Heart right ventricle (tissue), 16 donors: ENCODE measurements around the gene PROM2. TPM values are rescaled to one million over a fixed set of nuclear protein-coding genes. Genes with fewer than 3 reads are reported as not detected.

Experiments used
- ATAC-seq, 8 donors: fragments of 200-7000 bp; cut with Tn5 transposase; one replicate each; pipeline ENCODE4 v1.9.1; 2020; ENCODE audit warnings: mild to moderate bottlenecking in 8 of 8, moderate library complexity in 8 of 8, moderate number of reproducible peaks in 1 of 8
- DNase-seq, 2 donors: peaks; one replicate each; pipeline ENCODE4 v3.0.0-alpha.2; 2020
- H3K27ac ChIP-seq, 10 donors: fragments of 200-600 bp; sonication (generic) in 2 of 10; one replicate each; pipeline versions ENCODE4 v1.5.0 to v1.8.0; 2020 to 2022; ENCODE audit warnings: mild to moderate bottlenecking in 3 of 10
- H3K27me3 ChIP-seq, 7 donors: fragments of 200-600 bp; one replicate each; pipeline ENCODE4 v1.8.0; 2021 to 2022; ENCODE audit warnings: mild to moderate bottlenecking in 2 of 7
- H3K36me3 ChIP-seq, 9 donors: fragments of 200-600 bp; sonication (generic) in 1 of 9; one replicate each; pipeline versions ENCODE4 v1.5.0 to v1.8.0; 2020 to 2022; ENCODE audit warnings: mild to moderate bottlenecking in 2 of 9
- H3K4me1 ChIP-seq, 9 donors: fragments of 200-600 bp; sonication (generic) in 1 of 9; one replicate each; pipeline versions ENCODE4 v1.5.0 to v1.8.0; 2020 to 2022; ENCODE audit warnings: mild to moderate bottlenecking in 4 of 9
- H3K4me3 ChIP-seq, 10 donors: fragments of 200-600 bp; sonication (generic) in 2 of 10; one replicate each; pipeline versions ENCODE4 v1.5.0 to v1.8.0; 2020 to 2022; ENCODE audit warnings: mild to moderate bottlenecking in 7 of 10, moderate library complexity in 2 of 10
- H3K9me3 ChIP-seq, 11 donors: fragments of 200-600 bp in 10 of 11; sonication (generic) in 2 of 11; one replicate each; pipeline versions ENCODE4 v1.5.0 to v1.8.0; 2013 to 2022; ENCODE audit warnings: mild to moderate bottlenecking in 2 of 11, control low read depth in 1 of 11, moderate library complexity in 1 of 11
- CTCF ChIP-seq, 9 donors: fragments of 200-600 bp; sonication (generic) in 2 of 9; IDR thresholded peaks; one replicate each; pipeline versions ENCODE4 v1.5.0 to v1.8.0; 2021 to 2022; ENCODE audit warnings: antibody characterized with exemption in 9 of 9, mild to moderate bottlenecking in 5 of 9, moderate library complexity in 1 of 9
- WGBS, 2 donors: extraction: QIAGEN DNeasy Blood & Tissue Kit; methylation state at CpG; one replicate each; pipeline ENCODE4 v1.1.7; 2013; ENCODE audit warnings: inconsistent platforms in 1 of 2; 5-methylcytosine and 5-hydroxymethylcytosine counted together
- intact Hi-C, 10 donors: fragments of 100-400 bp; cut with DNase I; formaldehyde crosslinking; loops; one replicate each; pipeline versions ENCODE4 v1.11.1 to v1.14.2; 2022
- polyA plus RNA-seq, 2 donors: library from polyadenylated mRNA; stranded (reverse); fragments of 200-250 nt; gene quantifications; one replicate each; pipeline ENCODE4 v1.2.3, GENCODE V29; 2013
- total RNA-seq, 10 donors: library from RNA; stranded (reverse); fragmentation: NEBNext Ultra II Directional in 3 of 10; extraction: Animal tissue kit (Norgen Biotek cat#: 25700) in 3 of 10; gene quantifications; one replicate each; pipeline versions ENCODE4 v1.2.1 to v1.2.4, GENCODE V29; 2021 to 2023
- donor health status: Arrhythmogenic right ventricular cardiomyopathy.
- donor health status: ischemic (EF 13 %, LVEDD 7.1; RV severe dilation, severe dysfunction).
- donor health status: healthy with polysubstance abuse.
- donor health status: DM: no; HTN: yes; CAD: no.
- donor health status: DM: no; HTN: no; CAD: no.
- donor health status: ischemic (EF 25% LVEDD 6.9; RV normal size, moderate dysfunction).
- donor health status: ischemic (EF 25% LVEDD 5.7; RV mildly dilated, moderate dysfunction).
- donor health status: healthy.
- donor health status: DM: yes; HTN: yes; CAD: no.
- donor health status: Ischemic cardiomyopathy.
- donor health status: ischemic (EF 35%, LVEDD 5.7; RV mildly dilated, moderate dysfunction).
- donor health status: nonischemic (EF 11% LVEDD 7.7; RV severe dilation, severe dysfunction).
- donor health status: DM: yes; HTN: yes; CAD: no.
- donor health status: PGD.
- donor health status: ischemic (EF 29% LVEDD 5.4; RV normal size, mild dysfunction).
- donor health status: nonischemic (EF 23%, LVEDD 6.1; RV moderate dilation, normal function).

PROM2 gene
- total and polyA plus RNA-seq, 12 donors, result 0.32 to 3.4 (median 0.94) TPM

GRCh38 chr2:95266781-95267430 lies 7.3 kb upstream of the PROM2 start:
- no peaks in the 10 kb centered on the region for H3K9me3 ChIP-seq
- no peaks in the 10 kb centered on the region for H3K4me1 ChIP-seq
- H3K27me3 ChIP-seq, result no peaks in the 10 kb centered on the region
- 70 to 74% methylated on average over 10 of the region's 10 CpGs for WGBS, 2 donors
- DNase-seq, result no peak
- no peak for TF ChIP-seq CTCF (IDR thresholded peaks at IDR 0.05)
- ATAC-seq, result no peak
- H3K36me3 ChIP-seq, result no peaks in the 10 kb centered on the region
- intact Hi-C loops, result no loop called here
- no peak overlapping the region for H3K27ac ChIP-seq
- no peak overlapping the region for H3K4me3 ChIP-seq

DNA sequence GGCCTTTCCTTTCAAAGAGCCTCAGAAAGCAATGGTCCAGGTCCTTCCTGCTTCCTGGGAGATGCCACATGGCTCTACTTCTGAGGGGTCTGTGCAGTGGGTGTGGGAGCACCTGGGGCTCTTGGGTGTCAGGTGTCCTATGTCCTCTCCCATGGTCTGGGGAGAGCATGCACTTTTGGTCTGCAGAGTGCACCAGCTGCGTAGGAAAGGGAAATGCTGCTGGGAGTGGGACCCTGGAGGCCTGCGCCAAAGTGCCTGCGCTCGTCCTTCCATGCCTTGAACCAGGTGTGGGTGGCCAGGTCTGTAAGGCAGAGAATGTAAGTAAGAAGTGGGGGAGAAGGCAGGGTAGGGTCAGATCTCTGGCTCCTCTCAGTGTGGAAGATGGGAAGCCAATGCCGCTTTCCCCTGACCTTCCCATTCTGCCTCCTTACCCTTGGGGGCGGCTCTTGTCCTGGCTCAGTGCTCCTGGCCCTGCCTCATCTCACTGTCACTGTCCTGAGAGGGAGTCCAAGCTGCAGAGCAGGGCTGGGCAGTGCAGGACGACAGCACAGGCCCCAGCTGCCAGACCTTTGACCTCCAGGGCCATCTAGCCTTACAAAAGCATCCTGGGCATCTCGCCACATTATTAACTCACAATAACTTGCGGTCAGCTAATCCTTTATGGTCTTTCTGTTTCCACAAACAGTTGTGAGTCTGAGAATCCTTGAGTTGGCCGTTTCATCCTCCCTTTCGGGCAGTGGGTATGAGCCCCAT lies 6.6 kb upstream of the PROM2 start:
- no peak for TF ChIP-seq CTCF (IDR thresholded peaks at IDR 0.05)
- 90 to 93% methylated on average over 11 of the region's 11 CpGs for WGBS, 2 donors
- intact Hi-C loops, result no loop called here
- Histone ChIP-seq H3K27me3 (no peaks in the 10 kb centered on the region), H3K4me3 (no peak overlapping the region), H3K27ac (no peak overlapping the region), H3K36me3 (no peaks in the 10 kb centered on the region), H3K9me3 (no peaks in the 10 kb centered on the region), H3K4me1 (no peaks in the 10 kb centered on the region)
- ATAC-seq (no peak), DNase-seq (no peak)

GRCh38 chr2:95268211-95269035 lies 5.8 kb upstream of the PROM2 start:
- intact Hi-C loops, result no loop called here

More at GRCh38 chr2:95268211-95269035, 5.8 kb upstream of the PROM2 start:
- Histone ChIP-seq H3K27ac (no peak overlapping the region), H3K36me3 (no peaks in the 10 kb centered on the region), H3K4me1 (no peaks in the 10 kb centered on the region), H3K9me3 (no peaks in the 10 kb centered on the region), H3K27me3 (no peaks in the 10 kb centered on the region), H3K4me3 (no peak overlapping the region)
- no peak for DNase-seq
- ATAC-seq, result no peak
- no peak for TF ChIP-seq CTCF (IDR thresholded peaks at IDR 0.05)
- 90 to 91% methylated on average over 13 of the region's 13 CpGs for WGBS, 2 donors
